ENCODE data around the gene UFSP2.
A peak's percentile ranks its signal among the peaks of the same experiment; 100 is the strongest.
"Not testable (repeated sequence)": the region's sequence is repeated elsewhere in the genome, so short reads cannot be mapped to it uniquely, and the experiment has no call there.

UFSP2 gene

GRCh38 chr4:185384061-185384460, 41.7 kb downstream of the UFSP2 start:
- no peak for DNase-seq (ENCODE audit: low spot score)

- DNase-seq (ENCODE audit: low spot score), result peak; percentile 21
Measured at GRCh38 chr4:185383451-185383850, 42.3 kb downstream of the UFSP2 start.

GRCh38 chr4:185382754-185383153, 43.0 kb downstream of the UFSP2 start:
- DNase-seq (ENCODE audit: low spot score), result no peak

- DNase-seq (ENCODE audit: low spot score), result no peak
Measured at GRCh38 chr4:185381288-185382196, 44.2 kb downstream of the UFSP2 start.

GRCh38 chr4:185380320-185380719, 45.4 kb downstream of the UFSP2 start:
- no peak for DNase-seq (ENCODE audit: low spot score)

GRCh38 chr4:185379326-185380295, 46.2 kb downstream of the UFSP2 start:
- DNase-seq (ENCODE audit: low spot score), result no peak

GRCh38 chr4:185378264-185378663, 47.5 kb downstream of the UFSP2 start:
- DNase-seq (ENCODE audit: low spot score), result no peak

- no peak for DNase-seq (ENCODE audit: low spot score)
Measured at GRCh38 chr4:185374573-185374972, 51.2 kb downstream of the UFSP2 start.

GRCh38 chr4:185374027-185374426, 51.7 kb downstream of the UFSP2 start:
- no peak for DNase-seq (ENCODE audit: low spot score)

- DNase-seq (ENCODE audit: low spot score), result no peak
Measured at GRCh38 chr4:185371702-185372101, 54.1 kb downstream of the UFSP2 start.

GRCh38 chr4:185370268-185370949, 55.4 kb downstream of the UFSP2 start:
- DNase-seq (ENCODE audit: low spot score), result no peak

- DNase-seq (ENCODE audit: low spot score), result no peak
Measured at GRCh38 chr4:185369731-185370130, 56.0 kb downstream of the UFSP2 start.

GRCh38 chr4:185364886-185365285, 60.9 kb downstream of the UFSP2 start:
- DNase-seq (ENCODE audit: low spot score), result no peak

GRCh38 chr4:185363251-185363650, 62.5 kb downstream of the UFSP2 start:
- no peak for DNase-seq (ENCODE audit: low spot score)

GRCh38 chr4:185362570-185362969, 63.2 kb downstream of the UFSP2 start:
- DNase-seq (ENCODE audit: low spot score), result not testable (repeated sequence)

GRCh38 chr4:185361872-185362271, 63.9 kb downstream of the UFSP2 start:
- no peak for DNase-seq (ENCODE audit: low spot score)

GRCh38 chr4:185359767-185360446, 65.9 kb downstream of the UFSP2 start:
- no peak for DNase-seq (ENCODE audit: low spot score)

GRCh38 chr4:185358959-185359358, 66.8 kb downstream of the UFSP2 start:
- DNase-seq (ENCODE audit: low spot score), result no peak

GRCh38 chr4:185358514-185358913, 67.2 kb downstream of the UFSP2 start:
- DNase-seq (ENCODE audit: low spot score), result no peak

- no peak for DNase-seq (ENCODE audit: low spot score)
Measured at GRCh38 chr4:185357733-185358440, 67.9 kb downstream of the UFSP2 start.

- DNase-seq (ENCODE audit: low spot score), result no peak
Measured at GRCh38 chr4:185357211-185357610, 68.6 kb downstream of the UFSP2 start.
